H9 (cell line): ENCODE measurements around the gene SLC24A2. TPM values are rescaled to one million over a fixed set of nuclear protein-coding genes. Genes with fewer than 3 reads are reported as not detected.

ENCODE experiments used
- DNase-seq: peaks from one replicate; pipeline ENCODE4 v3.0.0-alpha.2; 2017
- H2AFZ ChIP-seq: one replicate; pipeline ENCODE4 v1.6.1; 2013; ENCODE audit warnings: mild to moderate bottlenecking, low read length, control low read depth, moderate library complexity
- H2AK5ac ChIP-seq: 2 replicates; pipeline ENCODE4 v1.6.1; 2013; ENCODE audit warnings: low read length, control low read depth, mixed read lengths; ENCODE audit not compliant: insufficient read length
- H2BK120ac ChIP-seq: one replicate; pipeline ENCODE4 v1.6.1; 2013; ENCODE audit warnings: low read depth, mild to moderate bottlenecking, low read length, control low read depth, inconsistent platforms; ENCODE audit not compliant: poor library complexity, severe bottlenecking
- H2BK12ac ChIP-seq: 2 replicates; pipeline ENCODE4 v1.6.1; 2013; ENCODE audit warnings: low read length, control low read depth, mixed read lengths, low read depth; ENCODE audit not compliant: insufficient read length
- H2BK15ac ChIP-seq: 2 replicates; pipeline ENCODE4 v1.6.1; 2013; ENCODE audit warnings: low read depth, low read length, control low read depth
- H2BK20ac ChIP-seq: one replicate; pipeline ENCODE4 v1.6.1; 2013; ENCODE audit warnings: low read depth, mild to moderate bottlenecking, low read length, control low read depth, inconsistent platforms; ENCODE audit not compliant: poor library complexity, severe bottlenecking
- H2BK5ac ChIP-seq: 2 replicates; pipeline ENCODE4 v1.6.1; 2013; ENCODE audit warnings: low read length, control low read depth, mixed read lengths; ENCODE audit not compliant: insufficient read length
- H3K14ac ChIP-seq: 2 replicates; pipeline ENCODE4 v1.6.1; 2013; ENCODE audit warnings: low read length, control low read depth; ENCODE audit not compliant: insufficient read depth
- H3K18ac ChIP-seq: 2 replicates; pipeline ENCODE4 v1.6.1; 2013; ENCODE audit warnings: low read depth, mild to moderate bottlenecking, mixed read lengths, low read length, control low read depth; ENCODE audit not compliant: insufficient read length
- H3K23ac ChIP-seq: 2 replicates; pipeline ENCODE4 v1.6.1; 2013; ENCODE audit warnings: low read length, control low read depth, mixed read lengths, low read depth; ENCODE audit not compliant: insufficient read length
- H3K23me2 ChIP-seq: 2 replicates; pipeline ENCODE4 v1.6.1; 2013; ENCODE audit warnings: low read depth, mild to moderate bottlenecking, mixed read lengths, low read length, control low read depth; ENCODE audit not compliant: insufficient read length, poor library complexity, severe bottlenecking
- H3K27ac ChIP-seq: 2 replicates; pipeline ENCODE4 v1.5.1; 2013; ENCODE audit warnings: low read length, control low read depth, mixed read lengths, low read depth; ENCODE audit not compliant: insufficient read length
- H3K27me3 ChIP-seq: 2 replicates; pipeline ENCODE4 v1.6.1; 2013; ENCODE audit warnings: low read length, control low read depth, inconsistent platforms; ENCODE audit not compliant: insufficient read depth
- H3K4ac ChIP-seq: 2 replicates; pipeline ENCODE4 v1.6.1; 2013; ENCODE audit warnings: low read depth, mild to moderate bottlenecking, control low read depth, inconsistent platforms, low read length, moderate library complexity
- H3K4me1 ChIP-seq: 2 replicates; pipeline ENCODE4 v1.6.1; 2013; ENCODE audit warnings: low read length, control low read depth, inconsistent platforms; ENCODE audit not compliant: insufficient read depth
- H3K4me2 ChIP-seq: 2 replicates; pipeline ENCODE4 v1.6.1; 2013; ENCODE audit warnings: low read length, control low read depth, mixed read lengths; ENCODE audit not compliant: insufficient read length, insufficient read depth
- H3K56ac ChIP-seq: 2 replicates; pipeline ENCODE4 v1.6.1; 2013; ENCODE audit warnings: low read depth, mild to moderate bottlenecking, mixed read lengths, low read length, control low read depth; ENCODE audit not compliant: insufficient read length
- H3K79me1 ChIP-seq: 2 replicates; pipeline ENCODE4 v1.6.1; 2013; ENCODE audit warnings: low read depth, mild to moderate bottlenecking, moderate library complexity, low read length, control low read depth, inconsistent platforms; ENCODE audit not compliant: insufficient read depth, poor library complexity, severe bottlenecking
- H3K79me2 ChIP-seq: 2 replicates; pipeline ENCODE4 v1.6.1; 2013; ENCODE audit warnings: low read length, control low read depth, inconsistent platforms; ENCODE audit not compliant: insufficient read depth
- H3K9ac ChIP-seq: 2 replicates; pipeline ENCODE4 v1.6.1; 2013; ENCODE audit warnings: low read length, control low read depth, mixed read lengths; ENCODE audit not compliant: insufficient read length; ENCODE audit errors: extremely low read depth
- H3K9me3 ChIP-seq: one replicate; pipeline ENCODE4 v1.6.1; 2013; ENCODE audit warnings: low read depth, low read length, inconsistent platforms; ENCODE audit not compliant: control insufficient read depth
- H3T11ph ChIP-seq: one replicate; pipeline ENCODE4 v1.6.1; 2013; ENCODE audit warnings: mild to moderate bottlenecking, low read length, control low read depth, inconsistent platforms
- H4K20me1 ChIP-seq: one replicate; pipeline ENCODE4 v1.6.1; 2013; ENCODE audit not compliant: control insufficient read depth, insufficient read length, insufficient read depth
- H4K5ac ChIP-seq: 2 replicates; pipeline ENCODE4 v1.6.1; 2013; ENCODE audit warnings: low read depth, mild to moderate bottlenecking, mixed read lengths, low read length, control low read depth; ENCODE audit not compliant: insufficient read length
- H4K8ac ChIP-seq: replicated peaks from 2 replicates; pipeline ENCODE4 v1.6.1; 2013; ENCODE audit warnings: low read length, control low read depth, mixed read lengths, low read depth; ENCODE audit not compliant: insufficient read length
- H4K91ac ChIP-seq: 2 replicates; pipeline ENCODE4 v1.6.1; 2013; ENCODE audit warnings: low read depth, mild to moderate bottlenecking, moderate library complexity, mixed read lengths, low read length, control low read depth; ENCODE audit not compliant: insufficient read length
- H3K27ac Mint-ChIP-seq, 3 experiments: 2 replicates in 2 of 3; 3 replicates in 1 of 3; pipeline ENCODE4 v1.8.0; 2020 to 2021; ENCODE audit warnings: mixed read lengths in 3 of 3, mild to moderate bottlenecking in 1 of 3, moderate library complexity in 1 of 3
- H3K27me3 Mint-ChIP-seq: 2 replicates; pipeline ENCODE4 v1.8.0; 2021; ENCODE audit warnings: low read depth, mild to moderate bottlenecking, moderate library complexity, mixed read lengths
- H3K36me3 Mint-ChIP-seq, 3 experiments: 2 replicates in 2 of 3; 3 replicates in 1 of 3; pipeline ENCODE4 v1.8.0; 2020 to 2021; ENCODE audit warnings: low read depth in 3 of 3, mixed read lengths in 3 of 3; ENCODE audit not compliant: insufficient read depth in 1 of 3
- H3K4me1 Mint-ChIP-seq, 2 experiments: 2 replicates each; pipeline ENCODE4 v1.8.0; 2020; ENCODE audit warnings: mixed read lengths in 2 of 2
- H3K4me3 Mint-ChIP-seq, 2 experiments: 2 replicates in 1 of 2; 3 replicates in 1 of 2; pipeline ENCODE4 v1.8.0; 2020 to 2021; ENCODE audit warnings: mild to moderate bottlenecking in 2 of 2, mixed read lengths in 2 of 2, moderate library complexity in 1 of 2
- H3K9me3 Mint-ChIP-seq, 2 experiments: 2 replicates in 1 of 2; 3 replicates in 1 of 2; pipeline ENCODE4 v1.8.0; 2020; ENCODE audit warnings: mild to moderate bottlenecking in 2 of 2, mixed read lengths in 2 of 2, moderate library complexity in 1 of 2
- WGBS: extraction: QIAGEN DNeasy Blood & Tissue Kit; methylation state at CpG from one replicate; pipeline ENCODE4 v1.1.7; 2013; ENCODE audit warnings: missing lambda C conversion rate, low lambda C conversion rate, mixed read lengths; ENCODE audit not compliant: insufficient read length; ENCODE audit errors: extremely low coverage; 5-methylcytosine and 5-hydroxymethylcytosine counted together
- total RNA-seq: library from RNA; stranded (reverse); gene quantifications from 2 replicates; pipeline ENCODE4 v1.2.1, GENCODE V29; 2021
- TF ChIP-seq, protein P1 (sequence below): fragments of 200-600 bp; sonication (generic); conservative IDR thresholded peaks from 3 replicates; pipeline ENCODE4 v1.8.0; 2021; ENCODE audit warnings: antibody characterized with exemption, mild to moderate bottlenecking

Gene SLC24A2
- total RNA-seq, 1 experiment from 2014 or later, result 6.2 TPM

DNA sequence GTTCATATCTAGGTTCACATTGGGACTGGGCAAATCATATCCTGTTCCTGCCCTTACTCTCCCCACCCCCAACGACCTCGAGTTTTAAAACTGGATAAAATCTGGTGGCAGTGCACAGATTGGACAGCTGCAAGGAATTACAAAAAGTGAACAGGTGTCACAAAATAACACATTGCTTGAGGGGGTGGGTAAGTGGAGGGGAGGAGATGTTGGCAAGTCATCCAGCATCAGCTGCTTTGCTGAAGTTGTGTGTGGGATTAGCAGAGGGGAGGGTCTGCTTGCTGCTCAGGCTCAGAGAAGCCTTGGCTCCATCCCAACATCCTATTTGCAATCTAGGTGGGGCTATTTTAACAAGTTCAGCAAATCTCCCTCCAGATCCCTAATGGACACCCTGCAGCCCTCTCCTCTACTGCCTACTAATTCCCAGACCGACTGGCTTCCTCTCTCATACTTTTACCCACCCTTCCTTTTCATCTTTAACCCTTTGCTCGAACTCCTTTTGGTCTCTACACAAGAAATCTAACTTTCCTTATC lies 39.8 kb upstream of the SLC24A2 start:
- no peak overlapping the region for H4K8ac ChIP-seq

More for the DNA sequence above, 39.8 kb upstream of the SLC24A2 start:
- no peak overlapping the region for H2BK120ac ChIP-seq
- no peak overlapping the region for H3K27ac ChIP-seq
- no peak overlapping the region for H2BK15ac ChIP-seq
- no peak overlapping the region for H3K56ac ChIP-seq
- Mint-ChIP-seq H3K4me3 (no peak overlapping the region), H3K36me3 (peaks cover 13 to 26% (median 18%) of the 10 kb centered on the region in 3 experiments), H3K9me3 (peaks cover 30 to 32% of the 10 kb centered on the region in 2 experiments), H3K4me1 (no peaks in the 10 kb centered on the region), H3K27me3 (peaks cover 1% of the 10 kb centered on the region), H3K27ac (no peak overlapping the region)
- no peaks in the 10 kb centered on the region for H3K23me2 ChIP-seq
- no peak overlapping the region for H2AK5ac ChIP-seq
- no peak overlapping the region for H3K4ac ChIP-seq
- no peak overlapping the region for H3K14ac ChIP-seq
- H3K4me2 ChIP-seq, result no peak overlapping the region
- TF ChIP-seq, protein P1, sequence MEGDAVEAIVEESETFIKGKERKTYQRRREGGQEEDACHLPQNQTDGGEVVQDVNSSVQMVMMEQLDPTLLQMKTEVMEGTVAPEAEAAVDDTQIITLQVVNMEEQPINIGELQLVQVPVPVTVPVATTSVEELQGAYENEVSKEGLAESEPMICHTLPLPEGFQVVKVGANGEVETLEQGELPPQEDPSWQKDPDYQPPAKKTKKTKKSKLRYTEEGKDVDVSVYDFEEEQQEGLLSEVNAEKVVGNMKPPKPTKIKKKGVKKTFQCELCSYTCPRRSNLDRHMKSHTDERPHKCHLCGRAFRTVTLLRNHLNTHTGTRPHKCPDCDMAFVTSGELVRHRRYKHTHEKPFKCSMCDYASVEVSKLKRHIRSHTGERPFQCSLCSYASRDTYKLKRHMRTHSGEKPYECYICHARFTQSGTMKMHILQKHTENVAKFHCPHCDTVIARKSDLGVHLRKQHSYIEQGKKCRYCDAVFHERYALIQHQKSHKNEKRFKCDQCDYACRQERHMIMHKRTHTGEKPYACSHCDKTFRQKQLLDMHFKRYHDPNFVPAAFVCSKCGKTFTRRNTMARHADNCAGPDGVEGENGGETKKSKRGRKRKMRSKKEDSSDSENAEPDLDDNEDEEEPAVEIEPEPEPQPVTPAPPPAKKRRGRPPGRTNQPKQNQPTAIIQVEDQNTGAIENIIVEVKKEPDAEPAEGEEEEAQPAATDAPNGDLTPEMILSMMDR, result no peak
- DNase-seq, result no peak
- no peak overlapping the region for H4K91ac ChIP-seq
- no peaks in the 10 kb centered on the region for H3K79me2 ChIP-seq
- no peaks in the 10 kb centered on the region for H3K4me1 ChIP-seq
- no peak overlapping the region for H2BK5ac ChIP-seq
- H2BK20ac ChIP-seq, result no peak overlapping the region
- no peaks in the 10 kb centered on the region for H3K27me3 ChIP-seq
- peaks cover 4% of the 10 kb centered on the region for H3K9me3 ChIP-seq
- H3K9ac ChIP-seq, result no peak overlapping the region
- H3K79me1 ChIP-seq, result no peaks in the 10 kb centered on the region
- no peak overlapping the region for H4K5ac ChIP-seq
- no peak overlapping the region for H2AFZ ChIP-seq
- no peak overlapping the region for H3K23ac ChIP-seq
- no peak overlapping the region for H3T11ph ChIP-seq
- H3K18ac ChIP-seq, result no peak overlapping the region
- H4K20me1 ChIP-seq, result no peaks in the 10 kb centered on the region
- WGBS, result 100% methylated on average over 1 of the region's 4 CpGs
- no peak overlapping the region for H2BK12ac ChIP-seq
